A549 treated with AZD9567 at 1 μM for 4 hours (cell line): ENCODE results near the gene MAPKAPK2. TPM values are rescaled to one million over a fixed set of nuclear protein-coding genes. Genes with fewer than 3 reads are reported as not detected.

ENCODE experiments used
- total RNA-seq: library from RNA; stranded (reverse); fragments of 200-300 nt; extraction: Qiagen RNA extraction; gene quantifications from 5 replicates; pipeline ENCODE4 v1.2.3, GENCODE V29; 2022; ENCODE audit not compliant: insufficient read depth

The MAPKAPK2 gene
- 69.2 to 78.1 TPM (median 70.3 TPM) in 5 replicates for total RNA-seq

GRCh38 chr1:206684478-206685333 lies at the start of gene MAPKAPK2:
TSS of gene MAPKAPK2 (plus strand) at chr1:206684905. CDS start at chr1:206685230, 325 bp downstream.

GRCh38 chr1:206635080-206635977 lies 49.4 kb upstream of the MAPKAPK2 start, which contains the start of gene DYRK3:
TSS of gene DYRK3 (plus strand) at chr1:206635536. CDS start at chr1:206635704, 168 bp downstream.

GRCh38 chr1:206770531-206771337 lies 86.0 kb downstream of the MAPKAPK2 start, which contains the start of gene IL19:
TSS of gene IL19 (plus strand) at chr1:206770773. CDS start at chr1:206836663, 65,890 bp downstream.

GRCh38 chr1:206772243-206772937 lies 87.7 kb downstream of the MAPKAPK2 start, which contains the start of gene IL10:
TSS of gene IL10 (minus strand) at chr1:206772494. CDS start at chr1:206772435, 59 bp downstream.

Other genes starting within 250 kb of the MAPKAPK2 start
- 5.4 to 6.9 TPM (median 6.3 TPM) in 5 replicates for gene IKBKE, start 214.4 kb upstream of the MAPKAPK2 start, total RNA-seq
- 0.80 to 1.0 TPM (median 0.86 TPM) in 4 of 5 replicates, not detected in the other for gene RASSF5, start 177.4 kb upstream of the MAPKAPK2 start, total RNA-seq
- gene EIF2D, start 72.4 kb upstream of the MAPKAPK2 start, total RNA-seq, result 32.0 to 39.7 TPM (median 33.9 TPM) in 5 replicates
- 9.8 to 14.2 TPM (median 10.4 TPM) in 5 replicates for gene DYRK3, start 49.4 kb upstream of the MAPKAPK2 start, total RNA-seq
- not detected in 5 replicates for gene IL19, start 85.9 kb downstream of the MAPKAPK2 start, total RNA-seq
- not detected in 5 replicates for gene IL10, start 87.6 kb downstream of the MAPKAPK2 start, total RNA-seq
- not detected in 5 replicates for gene IL20, start 180.7 kb downstream of the MAPKAPK2 start, total RNA-seq
- gene IL24, start 212.5 kb downstream of the MAPKAPK2 start, total RNA-seq, result 0.26 to 0.40 TPM (median 0.35 TPM) in 4 of 5 replicates, not detected in the other
- gene FCMR, start 237.0 kb downstream of the MAPKAPK2 start, total RNA-seq, result 2.6 to 5.5 TPM (median 4.2 TPM) in 5 replicates